ENCODE results near the gene COL19A1. TPM values are rescaled to one million over a fixed set of nuclear protein-coding genes. Genes with fewer than 3 reads are reported as not detected.

The COL19A1 gene
- total RNA-seq, 2 donors from 2014 or later = 0.42 TPM; not detected in 1

GRCh38 chr6:70225055-70225454, 358.7 kb downstream of the COL19A1 start:
- ATAC-seq = no peak
- no peak overlapping the region for H3K4me3 Mint-ChIP-seq
- peaks cover 6 to 13% of the 10 kb centered on the region in 2 donors for H3K27me3 Mint-ChIP-seq
- H3K27ac Mint-ChIP-seq = no peak overlapping the region
- H3K36me3 Mint-ChIP-seq = no peaks in the 10 kb centered on the region
- H3K9me3 Mint-ChIP-seq = no peaks in the 10 kb centered on the region
- DNase-seq (ENCODE audit: low spot score) = no peak
- H3K4me1 Mint-ChIP-seq (ENCODE audit: low read depth in 2 of 2) = no peaks in the 10 kb centered on the region

GRCh38 chr6:70231311-70231710, 365.0 kb downstream of the COL19A1 start:
- no peak for DNase-seq (ENCODE audit: low spot score)
- H3K9me3 Mint-ChIP-seq = no peaks in the 10 kb centered on the region
- no peak for ATAC-seq
- H3K4me3 Mint-ChIP-seq = no peak overlapping the region
- H3K4me1 Mint-ChIP-seq (ENCODE audit: low read depth in 2 of 2) = no peaks in the 10 kb centered on the region
- peaks cover 0 to 6% of the 10 kb centered on the region in 2 donors for H3K27me3 Mint-ChIP-seq
- H3K36me3 Mint-ChIP-seq = no peaks in the 10 kb centered on the region
- H3K27ac Mint-ChIP-seq = no peak overlapping the region

DNA sequence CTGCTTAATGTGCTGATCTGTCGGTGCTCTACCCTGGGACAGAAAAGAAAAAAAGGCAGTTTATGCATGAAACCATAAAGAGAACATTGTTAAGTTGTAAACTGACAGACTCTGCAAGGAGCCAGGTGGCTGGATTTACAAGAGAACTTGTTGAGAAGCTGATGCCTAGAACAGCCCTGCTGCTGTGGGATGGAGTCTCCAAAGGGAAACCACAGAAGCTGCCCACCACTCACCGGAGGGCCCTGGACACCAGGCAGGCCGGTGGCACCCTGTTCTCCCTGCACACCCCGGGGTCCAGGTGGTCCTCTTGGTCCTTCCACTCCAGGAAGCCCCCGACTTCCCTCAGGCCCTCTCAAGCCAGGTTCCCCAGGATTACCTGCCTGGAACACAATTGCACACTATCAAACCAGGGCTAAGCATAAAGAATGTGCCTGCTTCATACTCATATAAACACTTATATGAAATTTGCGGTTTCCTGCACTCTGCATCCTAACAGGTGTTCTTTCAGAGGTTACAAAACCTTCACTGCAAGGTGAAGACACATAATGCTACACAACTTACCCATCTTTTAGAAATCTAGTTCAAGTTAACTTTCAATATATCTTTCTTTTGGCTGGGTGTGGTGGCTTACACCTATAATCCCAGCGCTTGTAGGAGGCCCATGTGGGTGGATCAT, 368.3 kb downstream of the COL19A1 start:
- Mint-ChIP-seq H3K36me3 (no peaks in the 10 kb centered on the region), H3K9me3 (no peaks in the 10 kb centered on the region), H3K4me1 (ENCODE audit: low read depth in 2 of 2) (no peaks in the 10 kb centered on the region), H3K27ac (no peak overlapping the region), H3K27me3 (peaks cover 0 to 3% of the 10 kb centered on the region in 2 donors), H3K4me3 (no peak overlapping the region)
- peak in 1 of 2 donors; percentile 33 for ATAC-seq
- no peak for DNase-seq (ENCODE audit: low spot score)

- no peak for ATAC-seq
Measured at GRCh38 chr6:70236343-70236742, 370.0 kb downstream of the COL19A1 start.

DNA sequence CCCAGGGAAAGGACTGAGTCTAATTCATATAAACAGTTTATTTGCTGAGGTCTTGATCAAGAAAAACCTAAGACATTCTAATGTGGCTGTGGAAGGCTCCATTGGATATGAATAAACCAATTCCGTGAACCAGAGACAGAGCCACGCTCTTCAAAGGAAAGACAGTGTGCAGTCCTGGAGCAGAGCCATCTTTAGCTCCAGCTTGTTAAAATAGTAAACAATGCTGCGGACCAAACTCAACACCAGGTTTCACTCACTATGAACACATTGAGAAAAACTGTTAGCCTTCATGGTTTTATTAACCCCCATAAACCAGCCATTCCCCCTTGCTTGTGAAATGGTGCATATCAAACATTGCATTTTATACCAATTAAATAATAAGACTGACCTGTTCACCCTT, 374.7 kb downstream of the COL19A1 start:
- H3K27me3 Mint-ChIP-seq = peaks cover 3 to 5% of the 10 kb centered on the region in 2 donors
- H3K9me3 Mint-ChIP-seq = no peaks in the 10 kb centered on the region
- DNase-seq (ENCODE audit: low spot score) (no peak), ATAC-seq (no peak)
- H3K4me3 Mint-ChIP-seq = no peak overlapping the region
- H3K27ac Mint-ChIP-seq = no peak overlapping the region
- H3K4me1 Mint-ChIP-seq (ENCODE audit: low read depth in 2 of 2) = no peaks in the 10 kb centered on the region
- H3K36me3 Mint-ChIP-seq = no peaks in the 10 kb centered on the region

More at GRCh38 chr6:70236343-70236742, 370.0 kb downstream of the COL19A1 start:
- H3K27me3 Mint-ChIP-seq = peaks cover 0 to 3% of the 10 kb centered on the region in 2 donors
- H3K4me1 Mint-ChIP-seq (ENCODE audit: low read depth in 2 of 2) = no peaks in the 10 kb centered on the region
- H3K36me3 Mint-ChIP-seq = no peaks in the 10 kb centered on the region
- H3K27ac Mint-ChIP-seq = no peak overlapping the region
- no peaks in the 10 kb centered on the region for H3K9me3 Mint-ChIP-seq
- DNase-seq (ENCODE audit: low spot score) = no peak
- H3K4me3 Mint-ChIP-seq = no peak overlapping the region

DNA sequence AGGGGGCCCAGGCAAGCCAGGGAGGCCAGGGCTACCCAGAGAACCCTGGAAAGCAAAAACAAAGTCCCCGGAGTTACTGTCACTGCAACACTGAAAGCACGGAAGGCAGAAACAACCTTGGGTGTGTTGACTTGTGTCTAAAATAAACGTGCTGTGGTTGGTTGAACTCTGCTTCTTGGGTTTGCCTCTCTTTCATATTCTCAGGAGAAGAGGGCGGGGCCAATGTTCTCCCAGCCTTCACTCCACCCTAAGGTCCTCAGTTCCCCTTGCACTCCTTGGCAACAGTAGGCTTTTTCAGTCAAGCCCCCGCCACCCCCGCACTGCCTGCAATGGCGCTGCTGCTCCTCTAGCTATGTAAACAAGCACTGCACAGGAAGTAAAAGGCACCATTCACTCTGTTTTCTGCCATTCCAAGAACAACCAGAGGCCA, 375.6 kb downstream of the COL19A1 start:
- Mint-ChIP-seq H3K27ac (no peak overlapping the region), H3K4me3 (no peak overlapping the region), H3K9me3 (no peaks in the 10 kb centered on the region), H3K4me1 (ENCODE audit: low read depth in 2 of 2) (no peaks in the 10 kb centered on the region), H3K27me3 (peaks cover 3 to 5% of the 10 kb centered on the region in 2 donors), H3K36me3 (no peaks in the 10 kb centered on the region)
- ATAC-seq (no peak), DNase-seq (ENCODE audit: low spot score) (no peak)

GRCh38 chr6:70246118-70246517, 379.8 kb downstream of the COL19A1 start:
- H3K9me3 Mint-ChIP-seq = no peaks in the 10 kb centered on the region

GRCh38 chr6:70252604-70253003, 386.2 kb downstream of the COL19A1 start:
- no peaks in the 10 kb centered on the region for H3K4me1 Mint-ChIP-seq (ENCODE audit: low read depth in 2 of 2)
- H3K9me3 Mint-ChIP-seq = no peaks in the 10 kb centered on the region
- H3K27me3 Mint-ChIP-seq = peaks cover 0 to 12% of the 10 kb centered on the region in 2 donors
- ATAC-seq (no peak), DNase-seq (ENCODE audit: low spot score) (no peak)
- no peak overlapping the region for H3K27ac Mint-ChIP-seq
- no peaks in the 10 kb centered on the region for H3K36me3 Mint-ChIP-seq
- no peak overlapping the region for H3K4me3 Mint-ChIP-seq

More at GRCh38 chr6:70246118-70246517, 379.8 kb downstream of the COL19A1 start:
- ATAC-seq (no peak), DNase-seq (ENCODE audit: low spot score) (no peak)
- Mint-ChIP-seq H3K4me1 (ENCODE audit: low read depth in 2 of 2) (no peaks in the 10 kb centered on the region), H3K36me3 (no peaks in the 10 kb centered on the region), H3K27me3 (peaks cover 0 to 16% of the 10 kb centered on the region in 2 donors), H3K4me3 (no peak overlapping the region), H3K27ac (no peak overlapping the region)

GRCh38 chr6:70253923-70254322, 387.6 kb downstream of the COL19A1 start:
- Mint-ChIP-seq H3K9me3 (no peaks in the 10 kb centered on the region), H3K4me3 (no peak overlapping the region), H3K36me3 (no peaks in the 10 kb centered on the region), H3K4me1 (ENCODE audit: low read depth in 2 of 2) (no peaks in the 10 kb centered on the region), H3K27ac (no peak overlapping the region), H3K27me3 (peaks cover 0 to 5% of the 10 kb centered on the region in 2 donors)
- no peak for ATAC-seq
- no peak for DNase-seq (ENCODE audit: low spot score)

DNA sequence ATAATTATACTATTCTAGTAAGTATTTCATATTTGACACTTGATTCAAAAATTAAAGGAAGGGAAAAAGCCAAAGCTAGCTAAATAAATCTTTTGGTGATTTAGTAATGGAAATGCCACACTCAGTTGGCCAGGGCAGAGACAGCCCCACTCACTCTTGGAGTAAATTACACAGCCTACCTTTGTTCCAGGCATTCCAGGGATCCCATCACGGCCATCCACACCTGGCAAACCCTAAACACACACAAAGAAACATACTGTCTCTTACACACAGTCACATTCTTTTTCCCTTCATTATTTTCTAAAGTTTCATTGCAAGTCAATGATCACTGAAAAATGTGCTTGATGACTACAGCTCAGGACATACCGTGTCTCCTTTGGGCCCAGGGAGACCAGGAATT, 388.4 kb downstream of the COL19A1 start:
- Mint-ChIP-seq H3K36me3 (no peaks in the 10 kb centered on the region), H3K4me3 (no peak overlapping the region), H3K27me3 (no peaks in the 10 kb centered on the region), H3K27ac (no peak overlapping the region), H3K9me3 (no peaks in the 10 kb centered on the region), H3K4me1 (ENCODE audit: low read depth in 2 of 2) (no peaks in the 10 kb centered on the region)
- DNase-seq (ENCODE audit: low spot score) (no peak), ATAC-seq (no peak)

DNA sequence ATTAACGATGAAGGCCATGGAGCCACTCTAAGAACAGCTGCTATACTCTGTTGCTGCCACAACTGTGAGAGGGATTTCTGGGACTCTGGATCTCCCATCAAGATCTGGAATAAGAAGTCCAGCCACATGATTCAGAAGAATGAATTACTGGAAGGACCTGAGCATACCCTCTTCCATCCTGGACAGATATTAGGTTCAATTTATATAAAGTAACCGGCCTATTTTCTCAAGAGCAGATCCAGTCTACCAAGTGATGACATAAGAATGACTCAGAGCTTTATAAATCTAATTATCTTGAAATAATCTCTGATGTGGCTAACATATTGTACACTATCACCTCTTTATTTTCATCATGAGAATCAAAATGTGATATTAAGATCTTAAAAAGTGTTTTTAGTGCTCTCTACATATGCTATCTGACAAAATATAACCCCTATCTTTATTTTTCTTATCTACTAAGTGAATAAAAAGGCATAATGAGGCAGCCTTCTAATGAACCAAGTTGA, 391.5 kb downstream of the COL19A1 start:
- no peaks in the 10 kb centered on the region for H3K4me1 Mint-ChIP-seq (ENCODE audit: low read depth in 2 of 2)
- no peak overlapping the region for H3K27ac Mint-ChIP-seq
- no peak overlapping the region for H3K4me3 Mint-ChIP-seq
- DNase-seq (ENCODE audit: low spot score) = no peak
- H3K36me3 Mint-ChIP-seq = no peaks in the 10 kb centered on the region
- H3K27me3 Mint-ChIP-seq = no peaks in the 10 kb centered on the region
- H3K9me3 Mint-ChIP-seq = no peaks in the 10 kb centered on the region
- ATAC-seq = no peak

DNA sequence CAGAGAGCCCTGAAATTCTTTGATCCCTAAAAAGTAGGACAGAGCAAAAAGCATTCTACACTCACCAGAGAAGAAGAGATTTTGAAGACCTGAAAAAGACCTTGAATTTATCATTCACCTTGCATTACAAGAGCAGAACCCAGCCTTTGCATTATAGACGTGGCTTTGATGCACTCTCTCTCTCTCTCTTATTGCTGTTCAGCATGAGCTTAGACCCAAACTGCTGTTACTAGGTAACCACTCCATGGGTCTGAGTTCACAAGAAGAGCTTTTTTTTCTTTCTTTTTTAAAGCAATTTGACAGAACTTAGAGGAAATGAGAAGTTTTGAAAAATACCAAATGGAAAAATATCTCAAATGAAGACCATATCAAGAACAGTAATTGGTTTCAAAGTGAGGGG, 392.1 kb downstream of the COL19A1 start:
- Mint-ChIP-seq H3K36me3 (no peaks in the 10 kb centered on the region), H3K9me3 (no peaks in the 10 kb centered on the region)

More for the DNA sequence above, 392.1 kb downstream of the COL19A1 start:
- H3K27me3 Mint-ChIP-seq = no peaks in the 10 kb centered on the region
- DNase-seq (ENCODE audit: low spot score) = no peak
- H3K4me1 Mint-ChIP-seq (ENCODE audit: low read depth in 2 of 2) = no peaks in the 10 kb centered on the region
- no peak overlapping the region for H3K27ac Mint-ChIP-seq
- ATAC-seq = no peak
- no peak overlapping the region for H3K4me3 Mint-ChIP-seq
